ENCODE results near the gene LHFPL3.

Gene LHFPL3

GRCh38 chr7:104629408-104629807, 301.0 kb downstream of the LHFPL3 start:
- H3K4me3 ChIP-seq (ENCODE audit: low read depth, low read length) = no peak overlapping the region
- no peak for TF ChIP-seq CTCF (IDR thresholded peaks at IDR 0.05; ENCODE audit: low read depth, low read length, missing control alignments)
- DNase-seq (ENCODE audit: low read depth) = no peak

- TF ChIP-seq CTCF (IDR thresholded peaks at IDR 0.05; ENCODE audit: low read depth, low read length, missing control alignments) = no peak
- no peak overlapping the region for H3K4me3 ChIP-seq (ENCODE audit: low read depth, low read length)
- no peak for DNase-seq (ENCODE audit: low read depth)
Measured at GRCh38 chr7:104640506-104640905, 312.1 kb downstream of the LHFPL3 start.

- DNase-seq (ENCODE audit: low read depth) = no peak
- H3K4me3 ChIP-seq (ENCODE audit: low read depth, low read length) = no peak overlapping the region
- no peak for TF ChIP-seq CTCF (IDR thresholded peaks at IDR 0.05; ENCODE audit: low read depth, low read length, missing control alignments)
Measured at GRCh38 chr7:104642560-104642959, 314.2 kb downstream of the LHFPL3 start.

- no peak for DNase-seq (ENCODE audit: low read depth)
- no peak overlapping the region for H3K4me3 ChIP-seq (ENCODE audit: low read depth, low read length)
- TF ChIP-seq CTCF (IDR thresholded peaks at IDR 0.05; ENCODE audit: low read depth, low read length, missing control alignments) = peak; percentile 66
Measured at GRCh38 chr7:104643587-104644217, 315.3 kb downstream of the LHFPL3 start.

- no peak for TF ChIP-seq CTCF (IDR thresholded peaks at IDR 0.05; ENCODE audit: low read depth, low read length, missing control alignments)
- DNase-seq (ENCODE audit: low read depth) = no peak
- no peak overlapping the region for H3K4me3 ChIP-seq (ENCODE audit: low read depth, low read length)
Measured at GRCh38 chr7:104650991-104651640, 322.7 kb downstream of the LHFPL3 start.

GRCh38 chr7:104652434-104652833, 324.0 kb downstream of the LHFPL3 start:
- no peak overlapping the region for H3K4me3 ChIP-seq (ENCODE audit: low read depth, low read length)
- TF ChIP-seq CTCF (IDR thresholded peaks at IDR 0.05; ENCODE audit: low read depth, low read length, missing control alignments) = no peak
- DNase-seq (ENCODE audit: low read depth) = no peak

GRCh38 chr7:104652865-104653264, 324.5 kb downstream of the LHFPL3 start:
- no peak overlapping the region for H3K4me3 ChIP-seq (ENCODE audit: low read depth, low read length)

More at GRCh38 chr7:104652865-104653264, 324.5 kb downstream of the LHFPL3 start:
- DNase-seq (ENCODE audit: low read depth) = no peak
- no peak for TF ChIP-seq CTCF (IDR thresholded peaks at IDR 0.05; ENCODE audit: low read depth, low read length, missing control alignments)

Measured in GM12864 (cell line).